Left lobe of liver (tissue), 2 donors: ENCODE data around the gene TSTD2. TPM values are rescaled to one million over a fixed set of nuclear protein-coding genes. Genes with fewer than 3 reads are reported as not detected.
"Not testable (repeated sequence)": the region's sequence is repeated elsewhere in the genome, so short reads cannot be mapped to it uniquely, and the experiment has no call there.

ENCODE experiments used
- ATAC-seq: fragments of 200-7000 bp; cut with Tn5 transposase; one replicate; pipeline ENCODE4 v1.9.1; 2020; ENCODE audit warnings: mild to moderate bottlenecking, moderate library complexity
- DNase-seq: peaks from one replicate; pipeline ENCODE4 v3.0.0-alpha.2; 2020; ENCODE audit warnings: low spot score
- total RNA-seq: library from RNA; stranded (reverse); gene quantifications from one replicate; pipeline ENCODE4 v1.2.1, GENCODE V29; 2021
- donor health status: DM: no; HTN: no; CAD: no; lungs with moderate emphysema.
- donor health status: DM: no; HTN: yes; CAD: no.

TSTD2 gene
- total RNA-seq, 1 donor from 2014 or later: 8.1 TPM

- DNase-seq: peak; percentile 54
- ATAC-seq: peak; percentile 12
These were observed 752 bp downstream of the TSTD2 start for GRCh38 chr9:97632248-97632984.

GRCh38 chr9:97630591-97630990 lies 2.6 kb downstream of the TSTD2 start:
- ATAC-seq (no peak), DNase-seq (no peak)

GRCh38 chr9:97629156-97629555 lies 4.0 kb downstream of the TSTD2 start:
- no peak for DNase-seq
- no peak for ATAC-seq

DNA sequence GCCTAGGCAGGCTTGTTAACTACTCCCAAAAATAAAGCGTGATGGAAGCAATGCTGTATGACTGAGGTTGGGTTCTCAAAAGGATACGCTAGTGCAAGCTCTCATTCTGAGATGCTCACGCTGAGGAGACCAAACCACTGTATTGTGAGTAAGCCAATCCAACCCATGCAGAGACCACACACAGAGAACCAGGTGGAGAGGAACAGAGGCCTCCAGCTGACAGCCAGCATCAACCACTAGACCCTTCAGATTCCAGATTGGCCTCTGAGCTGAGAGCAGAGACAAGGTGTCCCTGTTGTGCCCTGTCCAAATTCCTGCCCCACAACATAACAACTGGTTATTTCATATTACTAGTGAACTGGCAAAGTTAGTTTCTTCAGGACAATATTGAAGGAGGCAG lies 4.5 kb downstream of the TSTD2 start:
- ATAC-seq (no peak), DNase-seq (no peak)

DNA sequence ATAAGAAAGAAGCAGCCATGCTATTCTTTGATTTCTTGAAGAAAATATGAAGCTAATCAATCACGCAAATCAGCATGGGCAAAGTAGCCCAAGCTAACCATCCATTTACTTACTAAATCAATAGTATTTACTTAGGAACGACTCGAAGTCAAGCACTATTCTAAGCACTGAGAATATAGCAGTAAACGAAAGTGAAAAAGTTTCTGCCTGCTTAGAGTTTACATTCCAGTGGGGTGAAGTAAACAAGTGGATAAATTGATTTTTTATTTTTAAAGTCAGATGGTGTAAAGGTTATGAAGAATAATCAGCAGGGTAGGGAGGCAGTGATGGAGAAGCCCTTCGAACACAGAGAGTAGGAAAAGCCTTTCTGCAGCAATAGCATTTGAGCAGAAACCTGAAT lies 5.5 kb downstream of the TSTD2 start:
- peak; percentile 54 for ATAC-seq
- DNase-seq: no peak

DNA sequence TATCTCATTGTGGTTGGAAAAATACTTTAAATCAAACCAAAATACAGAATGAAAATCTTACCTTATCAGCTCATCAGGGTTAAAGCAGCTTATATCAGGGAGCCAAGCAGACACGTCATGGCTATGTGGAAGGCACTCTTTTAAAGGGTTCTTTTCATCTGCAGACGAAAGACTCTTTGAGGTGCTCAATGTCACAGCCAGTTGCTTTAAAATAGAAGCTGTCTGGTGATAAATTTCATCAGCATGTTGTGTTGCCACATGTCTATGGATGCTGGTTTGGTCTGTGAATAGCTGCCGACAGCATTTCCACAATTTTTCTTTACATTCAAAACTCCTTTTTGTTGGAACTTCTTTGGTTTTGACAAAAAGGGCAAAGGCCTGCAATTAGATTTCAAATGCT lies 7.5 kb downstream of the TSTD2 start:
- DNase-seq: no peak
- no peak for ATAC-seq

GRCh38 chr9:97623946-97624345 lies 9.2 kb downstream of the TSTD2 start:
- no peak for ATAC-seq
- no peak for DNase-seq

DNA sequence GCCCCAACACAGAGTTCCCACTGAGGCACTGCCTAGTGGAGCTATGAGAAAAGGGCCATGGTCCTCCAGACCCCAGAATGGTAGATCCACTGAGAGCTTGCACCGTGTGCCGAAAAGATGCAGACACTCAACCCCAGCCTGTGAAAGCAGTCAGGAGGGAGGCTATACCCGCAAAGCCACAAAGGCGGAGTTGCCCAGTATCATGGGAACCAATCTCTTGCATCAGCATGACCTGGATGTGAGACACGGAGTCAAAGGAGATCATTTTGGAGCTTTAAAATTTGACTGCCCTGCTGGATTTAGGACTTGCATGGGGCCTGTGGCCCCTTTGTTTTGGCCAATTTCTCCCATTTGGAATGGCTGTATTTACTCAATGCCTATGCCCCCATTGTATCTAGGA lies 10.7 kb downstream of the TSTD2 start:
- not testable (repeated sequence) for ATAC-seq, DNase-seq

DNA sequence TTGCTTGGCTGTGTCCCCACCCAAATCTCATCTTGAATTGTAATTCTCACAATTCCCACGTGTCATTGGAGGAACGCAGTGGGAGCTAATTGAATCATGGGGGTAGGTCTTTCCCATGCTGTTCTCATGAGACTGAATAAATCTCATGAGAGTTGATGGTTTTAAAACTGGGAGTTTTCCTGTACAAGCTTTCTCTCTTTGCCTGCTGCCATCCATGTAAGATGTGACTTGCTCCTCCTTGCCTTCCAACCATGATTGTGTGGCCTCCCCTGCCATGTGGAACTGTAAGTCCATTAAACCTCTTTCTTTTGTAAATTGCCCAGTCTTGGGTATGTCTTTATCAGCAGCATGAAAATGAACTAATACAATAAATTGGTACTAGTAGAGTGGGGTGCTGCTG lies 13.1 kb downstream of the TSTD2 start:
- ATAC-seq: not testable (repeated sequence)

GRCh38 chr9:97617939-97618416 lies 15.2 kb downstream of the TSTD2 start:
- no peak for DNase-seq
- ATAC-seq: no peak

More for the DNA sequence above, 13.1 kb downstream of the TSTD2 start:
- DNase-seq: not testable (repeated sequence)

GRCh38 chr9:97615439-97616072 lies 17.6 kb downstream of the TSTD2 start:
- ATAC-seq (peak; percentile 97), DNase-seq (peak; percentile 57)

GRCh38 chr9:97604901-97605645 lies 28.1 kb downstream of the TSTD2 start:
- ATAC-seq (no peak), DNase-seq (no peak)

GRCh38 chr9:97602430-97602829 lies 30.7 kb downstream of the TSTD2 start:
- ATAC-seq: no peak
- DNase-seq: no peak

GRCh38 chr9:97601228-97601898 lies 31.8 kb downstream of the TSTD2 start:
- no peak for ATAC-seq
- no peak for DNase-seq

- DNase-seq: no peak
- ATAC-seq: no peak
These were observed 32.5 kb downstream of the TSTD2 start for GRCh38 chr9:97600531-97601227.

DNA sequence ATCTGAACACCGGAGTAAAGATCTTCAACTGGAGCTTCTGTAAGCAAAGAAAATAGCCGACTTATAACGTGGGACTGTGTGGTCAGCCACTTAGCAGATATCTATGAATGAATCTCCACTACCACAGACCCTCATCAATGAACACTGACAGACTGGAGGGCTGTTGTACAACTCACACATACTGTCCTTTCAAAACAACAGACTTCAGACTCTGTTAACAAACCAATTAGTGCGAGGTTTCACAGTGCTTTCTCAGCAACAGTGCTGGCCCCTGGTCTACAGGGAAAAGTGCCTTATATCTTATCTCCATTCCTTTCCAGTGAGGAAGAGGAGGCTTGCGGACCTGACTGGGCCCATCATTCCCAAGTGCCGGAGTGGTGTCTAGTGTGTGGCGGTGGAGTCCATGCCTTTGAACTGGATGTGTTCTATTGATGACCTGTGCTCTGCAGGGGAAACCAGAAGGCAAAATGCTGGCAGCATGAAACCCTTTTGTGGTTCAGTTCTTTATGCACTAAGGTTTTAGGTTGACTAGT lies 33.8 kb downstream of the TSTD2 start:
- no peak for DNase-seq
- ATAC-seq: no peak

- peak; percentile 93 for ATAC-seq
- peak; percentile 75 for DNase-seq
These were observed 34.5 kb downstream of the TSTD2 start for GRCh38 chr9:97598461-97599288.

GRCh38 chr9:97596906-97597305 lies 36.3 kb downstream of the TSTD2 start:
- no peak for DNase-seq
- ATAC-seq: no peak

DNA sequence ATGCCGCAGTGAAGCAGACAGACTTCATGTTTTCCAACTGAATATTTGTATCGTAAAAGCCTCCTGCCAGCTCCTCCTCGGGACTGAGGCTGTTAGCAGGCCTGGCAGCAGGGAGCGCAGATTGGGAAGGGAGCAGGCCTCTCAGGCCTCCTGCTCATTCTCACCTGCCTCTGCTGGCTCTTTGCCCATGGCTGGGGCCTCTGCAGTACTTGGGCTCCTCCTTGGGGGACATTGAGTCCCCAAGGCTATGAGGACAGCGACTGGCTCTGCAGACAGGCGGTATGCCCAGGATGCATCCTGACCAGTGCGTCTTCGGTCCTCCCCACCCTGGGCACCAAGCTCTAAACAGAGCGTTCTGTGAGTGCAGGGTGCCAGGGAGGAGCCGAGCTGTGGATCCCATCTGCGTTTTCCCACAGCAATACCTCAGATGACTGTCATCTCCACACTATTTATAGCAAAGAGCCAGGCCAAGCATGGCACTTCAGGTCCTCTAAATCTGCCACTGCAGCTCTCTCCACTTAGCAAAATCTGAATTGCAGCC lies 38.7 kb downstream of the TSTD2 start:
- ATAC-seq (no peak), DNase-seq (no peak)
